Tibial nerve (tissue), 4 donors: ENCODE results near the gene SLC38A11. TPM values are rescaled to one million over a fixed set of nuclear protein-coding genes. Genes with fewer than 3 reads are reported as not detected.

Experiments
- DNase-seq, 2 donors: peaks; one replicate each; pipeline ENCODE4 v3.0.0-alpha.2; 2019; ENCODE audit warnings: low spot score in 2 of 2
- H3K27ac ChIP-seq, 4 donors: fragments of 200-600 bp; sonication (generic) in 3 of 4; one replicate each; pipeline ENCODE4 v1.5.1; 2017 to 2019; ENCODE audit warnings: mild to moderate bottlenecking in 1 of 4
- H3K27me3 ChIP-seq, 2 donors: fragments of 200-600 bp; sonication (generic) in 1 of 2; one replicate each; pipeline versions ENCODE4 v1.5.1 to v1.6.0; 2017 to 2019
- H3K36me3 ChIP-seq, 3 donors: fragments of 200-600 bp; sonication (generic); one replicate each; pipeline ENCODE4 v1.5.1; 2018 to 2019
- H3K4me1 ChIP-seq, 4 donors: fragments of 200-600 bp; sonication (generic) in 3 of 4; one replicate each; pipeline ENCODE4 v1.5.1; 2017 to 2019
- H3K4me3 ChIP-seq, 4 donors: fragments of 200-600 bp; sonication (generic) in 3 of 4; one replicate each; pipeline ENCODE4 v1.5.1; 2017 to 2019; ENCODE audit warnings: mild to moderate bottlenecking in 1 of 4, moderate library complexity in 1 of 4
- H3K9me3 ChIP-seq, 4 donors: fragments of 200-600 bp; sonication (generic) in 3 of 4; one replicate each; pipeline ENCODE4 v1.5.1; 2017 to 2019
- CTCF ChIP-seq, 5 experiments: fragments of 200-600 bp in 3 of 5; fragments of 450-650 bp in 2 of 5; sonication (generic) in 3 of 5; IDR thresholded peaks; one replicate each; pipeline ENCODE4 v1.5.1; 2016 to 2019; ENCODE audit warnings: antibody characterized with exemption in 5 of 5, mild to moderate bottlenecking in 3 of 5, moderate library complexity in 2 of 5
- EP300 ChIP-seq, 2 donors: sonication (generic); formaldehyde crosslinking; IDR thresholded peaks; one replicate each; pipeline ENCODE4 v1.6.1; 2017; ENCODE audit warnings: antibody characterized with exemption in 2 of 2, mild to moderate bottlenecking in 1 of 2
- POLR2A ChIP-seq, 2 donors: fragments of 450-650 bp; IDR thresholded peaks; one replicate each; pipeline ENCODE4 v1.6.1; 2017; ENCODE audit warnings: antibody characterized with exemption in 2 of 2, mild to moderate bottlenecking in 2 of 2, moderate library complexity in 2 of 2
- WGBS, 2 donors: methylation state at CpG; one replicate each; pipeline ENCODE4 v1.1.5; 2018; 5-methylcytosine and 5-hydroxymethylcytosine counted together
- total RNA-seq, 4 donors: library from RNA; depleted of rRNA; stranded (reverse); fragments of >200 nt; gene quantifications; one replicate each; pipeline ENCODE4 v1.1.0, GENCODE V29; 2016

Gene SLC38A11
- total RNA-seq, 4 donors from 2014 or later, result 1.5 to 4.3 (median 4.2) TPM; not detected in 1

DNA sequence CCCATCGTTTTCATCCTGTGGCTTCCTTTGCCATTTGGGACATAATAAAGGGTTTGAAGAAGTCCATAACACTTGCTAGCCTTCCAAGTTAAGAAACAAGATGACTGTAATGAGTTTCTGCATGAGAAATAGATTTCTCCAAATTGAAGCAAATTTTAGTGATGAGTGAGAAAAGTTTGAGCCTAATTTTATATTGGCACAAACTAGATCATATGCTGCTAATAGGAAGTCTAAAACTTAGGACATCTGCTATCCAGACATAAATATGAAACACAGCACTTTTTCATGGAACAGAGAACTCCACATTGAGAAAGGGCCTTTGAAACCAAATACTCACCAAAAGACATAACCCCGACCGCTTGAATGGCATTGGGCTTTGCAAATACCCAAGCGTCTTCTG is 39.8 kb downstream of the SLC38A11 start:
- no peak overlapping the region for H3K4me3 ChIP-seq
- H3K36me3 ChIP-seq, result no peaks in the 10 kb centered on the region
- H3K4me1 ChIP-seq, result peaks cover 0 to 25% (median 0%) of the 10 kb centered on the region in 4 donors
- H3K27ac ChIP-seq, result no peak overlapping the region
- TF ChIP-seq EP300 (IDR thresholded peaks at IDR 0.05) (no peak), POLR2A (IDR thresholded peaks at IDR 0.05) (no peak), CTCF (IDR thresholded peaks at IDR 0.05) (no peak)
- DNase-seq, result no peak
- WGBS, 2 donors, result 82 to 84% methylated on average over 4 of the region's 4 CpGs
- no peaks in the 10 kb centered on the region for H3K27me3 ChIP-seq
- H3K9me3 ChIP-seq, result no peaks in the 10 kb centered on the region

- peaks cover 0 to 31% (median 0%) of the 10 kb centered on the region in 4 donors for H3K4me1 ChIP-seq
- TF ChIP-seq EP300 (IDR thresholded peaks at IDR 0.05), result no peak
- peak; percentile 39 to 61 (median 45) for TF ChIP-seq CTCF (IDR thresholded peaks at IDR 0.05)
- no peaks in the 10 kb centered on the region for H3K9me3 ChIP-seq
- no peak for DNase-seq
- H3K36me3 ChIP-seq, result no peaks in the 10 kb centered on the region
- H3K27ac ChIP-seq, result no peak overlapping the region
- H3K4me3 ChIP-seq, result no peak overlapping the region
- no peaks in the 10 kb centered on the region for H3K27me3 ChIP-seq
These were observed 41.5 kb downstream of the SLC38A11 start for GRCh38 chr2:164913640-164914350.

GRCh38 chr2:164913011-164913410 is 42.3 kb downstream of the SLC38A11 start:
- WGBS, 2 donors, result 82 to 90% methylated on average over 4 of the region's 4 CpGs

GRCh38 chr2:164911832-164912231 is 43.5 kb downstream of the SLC38A11 start:
- TF ChIP-seq EP300 (IDR thresholded peaks at IDR 0.05) (no peak), POLR2A (IDR thresholded peaks at IDR 0.05) (no peak), CTCF (IDR thresholded peaks at IDR 0.05) (no peak)
- Histone ChIP-seq H3K27ac (no peak overlapping the region), H3K4me1 (peaks cover 0 to 25% (median 0%) of the 10 kb centered on the region in 4 donors), H3K4me3 (no peak overlapping the region), H3K27me3 (no peaks in the 10 kb centered on the region), H3K36me3 (no peaks in the 10 kb centered on the region), H3K9me3 (no peaks in the 10 kb centered on the region)
- no peak for DNase-seq
- 90 to 97% methylated on average over 1 of the region's 1 CpG for WGBS, 2 donors

More at GRCh38 chr2:164913011-164913410, 42.3 kb downstream of the SLC38A11 start:
- TF ChIP-seq POLR2A (IDR thresholded peaks at IDR 0.05) (no peak), EP300 (IDR thresholded peaks at IDR 0.05) (no peak), CTCF (IDR thresholded peaks at IDR 0.05) (no peak)
- Histone ChIP-seq H3K4me1 (peaks cover 0 to 31% (median 0%) of the 10 kb centered on the region in 4 donors), H3K9me3 (no peaks in the 10 kb centered on the region), H3K27me3 (no peaks in the 10 kb centered on the region), H3K27ac (no peak overlapping the region), H3K36me3 (no peaks in the 10 kb centered on the region), H3K4me3 (no peak overlapping the region)
- no peak for DNase-seq

GRCh38 chr2:164910101-164910899 is 45.0 kb downstream of the SLC38A11 start:
- H3K36me3 ChIP-seq, result no peaks in the 10 kb centered on the region
- no peaks in the 10 kb centered on the region for H3K9me3 ChIP-seq
- no peak overlapping the region for H3K4me3 ChIP-seq
- DNase-seq, result no peak
- peaks cover 0 to 25% (median 0%) of the 10 kb centered on the region in 4 donors for H3K4me1 ChIP-seq
- no peak for TF ChIP-seq CTCF (IDR thresholded peaks at IDR 0.05)
- TF ChIP-seq EP300 (IDR thresholded peaks at IDR 0.05), result no peak
- TF ChIP-seq POLR2A (IDR thresholded peaks at IDR 0.05), result no peak
- no peak overlapping the region for H3K27ac ChIP-seq
- no peaks in the 10 kb centered on the region for H3K27me3 ChIP-seq
- WGBS, 2 donors, result 53 to 54% methylated on average over 6 of the region's 6 CpGs
